ENCODE results near the gene CCDC88B.

Gene CCDC88B

GRCh38 chr11:64400667-64401066 lies 60.7 kb downstream of the CCDC88B start:
- Histone ChIP-seq H3K9me3 (ENCODE audit: control insufficient read depth, low read length) (no peaks in the 10 kb centered on the region), H3K27ac (ENCODE audit: insufficient read depth, low read depth, low read length, poor library complexity, severe bottlenecking) (no peak overlapping the region), H3K36me3 (ENCODE audit: control insufficient read depth, insufficient read depth, low read length) (no peaks in the 10 kb centered on the region), H3K4me1 (ENCODE audit: control insufficient read depth, insufficient read depth, low read length) (peaks cover 16% of the 10 kb centered on the region), H3K27me3 (ENCODE audit: control insufficient read depth, insufficient read depth, low read length, poor library complexity, severe bottlenecking) (no peaks in the 10 kb centered on the region), H3K4me3 (ENCODE audit: insufficient read depth, low read depth, low read length) (no peak overlapping the region)
- WGBS, 2 experiments, result 84 to 89% methylated on average over 3 of the region's 3 CpGs

GRCh38 chr11:64401775-64402174 lies 61.8 kb downstream of the CCDC88B start:
- Histone ChIP-seq H3K9me3 (ENCODE audit: control insufficient read depth, low read length) (no peaks in the 10 kb centered on the region), H3K4me1 (ENCODE audit: control insufficient read depth, insufficient read depth, low read length) (peaks cover 17% of the 10 kb centered on the region), H3K4me3 (ENCODE audit: insufficient read depth, low read depth, low read length) (no peak overlapping the region), H3K27me3 (ENCODE audit: control insufficient read depth, insufficient read depth, low read length, poor library complexity, severe bottlenecking) (no peaks in the 10 kb centered on the region), H3K27ac (ENCODE audit: insufficient read depth, low read depth, low read length, poor library complexity, severe bottlenecking) (no peak overlapping the region), H3K36me3 (ENCODE audit: control insufficient read depth, insufficient read depth, low read length) (no peaks in the 10 kb centered on the region)
- 82% methylated on average over 7 of the region's 7 CpGs for WGBS, 2 experiments

- H3K36me3 ChIP-seq (ENCODE audit: control insufficient read depth, insufficient read depth, low read length), result no peaks in the 10 kb centered on the region
- H3K4me3 ChIP-seq (ENCODE audit: insufficient read depth, low read depth, low read length), result no peak overlapping the region
- H3K9me3 ChIP-seq (ENCODE audit: control insufficient read depth, low read length), result no peaks in the 10 kb centered on the region
- H3K4me1 ChIP-seq (ENCODE audit: control insufficient read depth, insufficient read depth, low read length), result peaks cover 22% of the 10 kb centered on the region
- no peaks in the 10 kb centered on the region for H3K27me3 ChIP-seq (ENCODE audit: control insufficient read depth, insufficient read depth, low read length, poor library complexity, severe bottlenecking)
- WGBS, 2 experiments, result 53 to 61% methylated on average over 5 of the region's 5 CpGs
- H3K27ac ChIP-seq (ENCODE audit: insufficient read depth, low read depth, low read length, poor library complexity, severe bottlenecking), result no peak overlapping the region
These were observed 63.1 kb downstream of the CCDC88B start for GRCh38 chr11:64403106-64403505.

GRCh38 chr11:64406221-64406946 lies 66.4 kb downstream of the CCDC88B start:
- 59 to 62% methylated on average over 10 of the region's 10 CpGs for WGBS, 2 experiments
- Histone ChIP-seq H3K4me1 (ENCODE audit: control insufficient read depth, insufficient read depth, low read length) (peaks cover 28% of the 10 kb centered on the region), H3K36me3 (ENCODE audit: control insufficient read depth, insufficient read depth, low read length) (no peaks in the 10 kb centered on the region), H3K4me3 (ENCODE audit: insufficient read depth, low read depth, low read length) (no peak overlapping the region), H3K27ac (ENCODE audit: insufficient read depth, low read depth, low read length, poor library complexity, severe bottlenecking) (no peak overlapping the region), H3K27me3 (ENCODE audit: control insufficient read depth, insufficient read depth, low read length, poor library complexity, severe bottlenecking) (no peaks in the 10 kb centered on the region), H3K9me3 (ENCODE audit: control insufficient read depth, low read length) (no peaks in the 10 kb centered on the region)
